GM21786 (cell line): Measurements from ENCODE around the gene TPRA1.
"Not testable (repeated sequence)": the region's sequence is repeated elsewhere in the genome, so short reads cannot be mapped to it uniquely, and the experiment has no call there.

Experiments used
- ATAC-seq: cut with Tn5 transposase; IDR thresholded peaks from one replicate; pipeline ENCODE4 v1.9.1; 2021; ENCODE audit not compliant: unreplicated experiment

TPRA1 gene

GRCh38 chr3:127539366-127540060, 51.0 kb downstream of the TPRA1 start:
- ATAC-seq: no peak

GRCh38 chr3:127538569-127538968, 52.0 kb downstream of the TPRA1 start:
- ATAC-seq: no peak

- ATAC-seq: no peak
Observed at GRCh38 chr3:127536830-127537812, 53.4 kb downstream of the TPRA1 start.

- ATAC-seq: no peak
Observed at GRCh38 chr3:127535901-127536829, 54.4 kb downstream of the TPRA1 start.

- ATAC-seq: no peak
Observed at GRCh38 chr3:127535106-127535785, 55.3 kb downstream of the TPRA1 start.

GRCh38 chr3:127534564-127534963, 56.0 kb downstream of the TPRA1 start:
- ATAC-seq: no peak

GRCh38 chr3:127534161-127534451, 56.4 kb downstream of the TPRA1 start:
- ATAC-seq: no peak

GRCh38 chr3:127532561-127533203, 57.9 kb downstream of the TPRA1 start:
- ATAC-seq: no peak

GRCh38 chr3:127531821-127532220, 58.7 kb downstream of the TPRA1 start:
- ATAC-seq: no peak

- ATAC-seq: not testable (repeated sequence)
Observed at GRCh38 chr3:127530863-127531262, 59.7 kb downstream of the TPRA1 start.

- ATAC-seq: no peak
Observed at GRCh38 chr3:127529346-127530188, 61.0 kb downstream of the TPRA1 start.

- ATAC-seq: no peak
Observed at GRCh38 chr3:127525373-127525772, 65.2 kb downstream of the TPRA1 start.

GRCh38 chr3:127524296-127524896, 66.1 kb downstream of the TPRA1 start:
- no peak for ATAC-seq
